ENCODE measurements around the gene PDIK1L.

The PDIK1L gene

DNA sequence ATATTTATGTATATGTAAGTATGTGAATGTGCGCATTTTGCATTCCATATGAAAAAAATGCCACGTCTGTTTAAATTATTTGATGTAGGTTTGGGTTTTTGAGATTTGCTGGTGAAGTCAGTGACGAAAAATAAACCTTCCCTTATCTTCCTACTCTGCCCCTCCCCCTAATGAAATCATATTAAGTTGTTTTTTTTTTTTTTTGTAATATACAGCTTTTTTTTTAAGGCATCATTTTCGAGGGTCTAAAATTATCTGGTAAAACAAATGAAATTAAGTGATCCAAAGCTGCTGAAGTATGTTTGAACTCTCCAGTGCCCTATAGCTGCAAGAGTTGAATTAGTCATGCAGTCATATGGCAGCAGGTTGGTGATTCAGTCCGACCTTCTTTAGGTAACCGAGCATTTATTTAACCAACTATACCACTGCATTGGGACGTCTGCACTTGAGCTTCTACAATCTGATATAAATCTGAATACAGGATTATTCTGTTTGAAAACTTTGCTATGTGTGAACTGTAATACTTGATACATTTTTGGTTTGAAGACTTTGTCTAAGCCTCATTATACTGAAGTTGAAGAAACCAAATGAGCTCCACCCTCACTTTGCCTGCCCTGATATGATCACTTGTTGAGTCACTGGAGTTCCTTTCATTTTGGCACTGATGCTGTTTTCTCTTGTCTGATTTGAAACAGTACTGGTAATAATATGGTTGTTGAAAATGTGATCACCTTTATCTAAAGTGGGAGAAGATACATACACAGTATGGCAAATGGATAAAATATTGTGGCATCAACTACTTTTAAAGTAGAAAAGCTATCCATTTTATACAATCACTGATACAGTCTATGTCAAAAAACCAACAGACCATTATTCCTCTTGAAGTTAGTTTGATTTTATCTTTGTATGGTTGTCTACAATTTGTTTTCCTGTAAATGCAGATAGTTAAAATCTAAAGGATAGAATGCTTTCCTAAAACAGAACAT is 11.7 kb downstream of the PDIK1L start:
- Histone ChIP-seq H3K27ac (no peak overlapping the region), H3K36me3 (peaks cover 25% of the 10 kb centered on the region), H3K27me3 (ENCODE audit: insufficient read depth, low read depth, severe bottlenecking) (no peaks in the 10 kb centered on the region), H3K9me3 (ENCODE audit: severe bottlenecking) (no peaks in the 10 kb centered on the region), H3K4me3 (ENCODE audit: low read depth, low read length) (no peak overlapping the region)
- no peak for TF ChIP-seq CTCF (IDR thresholded peaks at IDR 0.05; ENCODE audit: low read depth, low read length)
- DNase-seq, result no peak

- DNase-seq, result no peak
- Histone ChIP-seq H3K27ac (no peak overlapping the region), H3K4me3 (ENCODE audit: low read depth, low read length) (no peak overlapping the region), H3K36me3 (peaks cover 14% of the 10 kb centered on the region; the same call in 1 of the 2 replicates), H3K27me3 (ENCODE audit: insufficient read depth, low read depth, severe bottlenecking) (no peaks in the 10 kb centered on the region), H3K9me3 (ENCODE audit: severe bottlenecking) (no peaks in the 10 kb centered on the region)
- TF ChIP-seq CTCF (IDR thresholded peaks at IDR 0.05; ENCODE audit: low read depth, low read length), result no peak
Observed at GRCh38 chr1:26124418-26125331, 13.1 kb downstream of the PDIK1L start.

DNA sequence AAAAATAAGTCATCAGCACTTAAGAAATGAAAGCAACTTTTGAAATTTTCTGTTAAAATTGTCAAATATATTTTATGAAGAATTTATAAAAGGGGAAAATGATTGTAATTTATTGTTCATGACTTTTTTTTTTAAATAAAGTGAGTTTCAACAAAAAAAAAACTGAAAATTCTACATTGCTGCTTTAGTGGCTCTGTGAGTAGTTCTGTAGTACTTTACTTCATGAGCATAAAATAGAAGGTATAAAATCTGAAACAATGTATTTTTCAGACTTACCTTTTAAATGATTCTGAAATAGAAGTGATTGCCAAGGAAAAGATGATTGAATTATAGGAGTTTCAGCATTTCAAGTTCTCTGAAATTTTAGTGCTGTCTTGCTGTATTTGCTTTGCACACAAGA is 13.8 kb downstream of the PDIK1L start:
- Histone ChIP-seq H3K27ac (peak overlapping the region; percentile 71), H3K9me3 (ENCODE audit: severe bottlenecking) (no peaks in the 10 kb centered on the region), H3K4me3 (ENCODE audit: low read depth, low read length) (no peak overlapping the region), H3K36me3 (peaks cover 7% of the 10 kb centered on the region; the same call in 1 of the 2 replicates), H3K27me3 (ENCODE audit: insufficient read depth, low read depth, severe bottlenecking) (no peaks in the 10 kb centered on the region)
- DNase-seq, result no peak
- no peak for TF ChIP-seq CTCF (IDR thresholded peaks at IDR 0.05; ENCODE audit: low read depth, low read length)

DNA sequence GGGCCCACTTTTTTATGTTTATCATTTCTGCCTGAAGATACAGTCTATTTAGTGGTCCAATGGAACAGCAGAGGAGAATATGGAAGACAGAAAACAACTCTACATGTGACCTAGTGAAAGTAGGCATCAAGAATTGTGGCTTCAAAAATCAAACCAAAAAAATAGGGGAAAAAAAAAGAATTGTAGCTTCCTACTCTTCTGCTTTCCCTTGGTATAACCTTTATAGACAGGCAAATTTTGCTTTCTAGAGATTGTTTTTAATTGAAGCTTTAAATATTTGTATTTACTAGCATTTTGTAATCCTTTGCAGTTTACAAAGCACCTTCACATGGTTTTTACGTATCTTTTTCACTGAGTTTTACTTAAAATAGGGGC is 14.3 kb downstream of the PDIK1L start:
- H3K9me3 ChIP-seq (ENCODE audit: severe bottlenecking), result no peaks in the 10 kb centered on the region
- H3K27me3 ChIP-seq (ENCODE audit: insufficient read depth, low read depth, severe bottlenecking), result no peaks in the 10 kb centered on the region
- DNase-seq, result no peak
- peaks cover 6% of the 10 kb centered on the region; the same call in 1 of the 2 replicates for H3K36me3 ChIP-seq
- no peak for TF ChIP-seq CTCF (IDR thresholded peaks at IDR 0.05; ENCODE audit: low read depth, low read length)
- H3K27ac ChIP-seq, result peak overlapping the region; percentile 71
- H3K4me3 ChIP-seq (ENCODE audit: low read depth, low read length), result no peak overlapping the region

- H3K27me3 ChIP-seq (ENCODE audit: insufficient read depth, low read depth, severe bottlenecking), result no peaks in the 10 kb centered on the region
- H3K27ac ChIP-seq, result peak overlapping the region; percentile 71
- H3K9me3 ChIP-seq (ENCODE audit: severe bottlenecking), result no peaks in the 10 kb centered on the region
- no peak for TF ChIP-seq CTCF (IDR thresholded peaks at IDR 0.05; ENCODE audit: low read depth, low read length)
- peaks cover 6% of the 10 kb centered on the region; the same call in 1 of the 2 replicates for H3K36me3 ChIP-seq
- peak; percentile 66 for DNase-seq
- H3K4me3 ChIP-seq (ENCODE audit: low read depth, low read length), result no peak overlapping the region
Observed at GRCh38 chr1:26126321-26127084, 14.9 kb downstream of the PDIK1L start.
